ENCODE data around the gene HMBS.

The HMBS gene

DNA sequence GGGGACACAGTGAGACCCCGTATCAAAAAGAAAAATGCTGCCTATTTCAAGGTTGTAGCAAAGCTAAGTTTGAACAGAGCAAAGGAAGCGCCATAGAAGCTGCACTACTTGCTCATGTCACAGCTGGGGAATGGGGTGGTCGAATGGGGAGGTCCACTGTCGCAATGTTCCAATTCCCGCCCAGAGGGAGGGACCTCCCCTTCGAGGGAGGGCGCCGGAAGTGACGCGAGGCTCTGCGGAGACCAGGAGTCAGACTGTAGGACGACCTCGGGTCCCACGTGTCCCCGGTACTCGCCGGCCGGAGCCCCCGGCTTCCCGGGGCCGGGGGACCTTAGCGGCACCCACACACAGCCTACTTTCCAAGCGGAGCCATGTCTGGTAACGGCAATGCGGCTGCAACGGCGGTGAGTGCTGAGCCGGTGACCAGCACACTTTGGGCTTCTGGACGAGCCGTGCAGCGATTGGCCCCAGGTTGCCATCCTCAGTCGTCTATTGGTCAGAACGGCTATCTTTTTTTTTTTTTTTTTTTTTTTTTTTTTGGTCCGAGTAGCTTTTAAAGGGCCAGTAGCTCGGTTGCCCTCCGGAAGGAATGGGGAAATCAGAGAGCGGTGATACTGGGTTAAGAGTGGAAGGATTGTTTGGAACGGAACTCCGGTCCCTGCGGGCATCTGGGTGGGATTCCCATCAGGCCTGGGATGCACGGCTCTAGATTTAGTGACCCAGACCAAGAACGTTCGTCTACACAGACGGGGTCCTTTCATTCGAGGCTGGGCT lies at the start of gene HMBS (continued):
- TF ChIP-seq, protein P1, sequence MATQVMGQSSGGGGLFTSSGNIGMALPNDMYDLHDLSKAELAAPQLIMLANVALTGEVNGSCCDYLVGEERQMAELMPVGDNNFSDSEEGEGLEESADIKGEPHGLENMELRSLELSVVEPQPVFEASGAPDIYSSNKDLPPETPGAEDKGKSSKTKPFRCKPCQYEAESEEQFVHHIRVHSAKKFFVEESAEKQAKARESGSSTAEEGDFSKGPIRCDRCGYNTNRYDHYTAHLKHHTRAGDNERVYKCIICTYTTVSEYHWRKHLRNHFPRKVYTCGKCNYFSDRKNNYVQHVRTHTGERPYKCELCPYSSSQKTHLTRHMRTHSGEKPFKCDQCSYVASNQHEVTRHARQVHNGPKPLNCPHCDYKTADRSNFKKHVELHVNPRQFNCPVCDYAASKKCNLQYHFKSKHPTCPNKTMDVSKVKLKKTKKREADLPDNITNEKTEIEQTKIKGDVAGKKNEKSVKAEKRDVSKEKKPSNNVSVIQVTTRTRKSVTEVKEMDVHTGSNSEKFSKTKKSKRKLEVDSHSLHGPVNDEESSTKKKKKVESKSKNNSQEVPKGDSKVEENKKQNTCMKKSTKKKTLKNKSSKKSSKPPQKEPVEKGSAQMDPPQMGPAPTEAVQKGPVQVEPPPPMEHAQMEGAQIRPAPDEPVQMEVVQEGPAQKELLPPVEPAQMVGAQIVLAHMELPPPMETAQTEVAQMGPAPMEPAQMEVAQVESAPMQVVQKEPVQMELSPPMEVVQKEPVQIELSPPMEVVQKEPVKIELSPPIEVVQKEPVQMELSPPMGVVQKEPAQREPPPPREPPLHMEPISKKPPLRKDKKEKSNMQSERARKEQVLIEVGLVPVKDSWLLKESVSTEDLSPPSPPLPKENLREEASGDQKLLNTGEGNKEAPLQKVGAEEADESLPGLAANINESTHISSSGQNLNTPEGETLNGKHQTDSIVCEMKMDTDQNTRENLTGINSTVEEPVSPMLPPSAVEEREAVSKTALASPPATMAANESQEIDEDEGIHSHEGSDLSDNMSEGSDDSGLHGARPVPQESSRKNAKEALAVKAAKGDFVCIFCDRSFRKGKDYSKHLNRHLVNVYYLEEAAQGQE (tag by site-specific recombination; IDR thresholded peaks at IDR 0.05): no peak
- TF ChIP-seq ZNF221 (tag by site-specific recombination; IDR thresholded peaks at IDR 0.05; ENCODE audit: borderline replicate concordance) (no peak), ZNF292 (tag by site-specific recombination; IDR thresholded peaks at IDR 0.05; ENCODE audit: borderline replicate concordance, low read depth) (no peak), ZNF239 (tag by site-specific recombination; IDR thresholded peaks at IDR 0.05) (no peak), ZNF140 (tag by site-specific recombination; IDR thresholded peaks at IDR 0.05) (no peak), ZNF549 (tag by site-specific recombination; IDR thresholded peaks at IDR 0.05) (no peak), ZNF157 (tag by site-specific recombination; IDR thresholded peaks at IDR 0.05) (no peak), ZNF843 (tag by site-specific recombination; IDR thresholded peaks at IDR 0.05) (no peak), ZBTB17 (tag by site-specific recombination; IDR thresholded peaks at IDR 0.05) (peak; percentile 42; the same call in 1 of the 2 replicates), ZNF174 (tag by site-specific recombination; IDR thresholded peaks at IDR 0.05) (no peak), GLI2 (tag by site-specific recombination; IDR thresholded peaks at IDR 0.05; ENCODE audit: borderline replicate concordance, low read depth) (no peak), ZNF792 (tag by site-specific recombination; IDR thresholded peaks at IDR 0.05) (no peak), ZNF19 (tag by site-specific recombination; IDR thresholded peaks at IDR 0.05; ENCODE audit: low read depth) (no peak), EGR2 (tag by site-specific recombination; IDR thresholded peaks at IDR 0.05; ENCODE audit: low read depth) (no peak), ZNF571 (tag by site-specific recombination; IDR thresholded peaks at IDR 0.05) (no peak), ZNF514 (tag by site-specific recombination; IDR thresholded peaks at IDR 0.05) (no peak), ZFP37 (tag by site-specific recombination; IDR thresholded peaks at IDR 0.05) (no peak), ZNF501 (tag by site-specific recombination; IDR thresholded peaks at IDR 0.05) (no peak), ZBTB48 (tag by site-specific recombination; IDR thresholded peaks at IDR 0.05) (no peak), KLF16 (tag by site-specific recombination; IDR thresholded peaks at IDR 0.05) (0 out of 2 replicates have a peak, but pooled peaks have one; percentile 31), OVOL3 (tag by site-specific recombination; IDR thresholded peaks at IDR 0.05) (no peak), ZNF114 (tag by site-specific recombination; IDR thresholded peaks at IDR 0.05) (no peak), ZNF138 (tag by site-specific recombination; IDR thresholded peaks at IDR 0.05; ENCODE audit: borderline replicate concordance) (no peak), ZNF426 (tag by site-specific recombination; IDR thresholded peaks at IDR 0.05) (no peak), ZNF37A (tag by site-specific recombination; IDR thresholded peaks at IDR 0.05) (no peak)
- TF ChIP-seq, protein P2, sequence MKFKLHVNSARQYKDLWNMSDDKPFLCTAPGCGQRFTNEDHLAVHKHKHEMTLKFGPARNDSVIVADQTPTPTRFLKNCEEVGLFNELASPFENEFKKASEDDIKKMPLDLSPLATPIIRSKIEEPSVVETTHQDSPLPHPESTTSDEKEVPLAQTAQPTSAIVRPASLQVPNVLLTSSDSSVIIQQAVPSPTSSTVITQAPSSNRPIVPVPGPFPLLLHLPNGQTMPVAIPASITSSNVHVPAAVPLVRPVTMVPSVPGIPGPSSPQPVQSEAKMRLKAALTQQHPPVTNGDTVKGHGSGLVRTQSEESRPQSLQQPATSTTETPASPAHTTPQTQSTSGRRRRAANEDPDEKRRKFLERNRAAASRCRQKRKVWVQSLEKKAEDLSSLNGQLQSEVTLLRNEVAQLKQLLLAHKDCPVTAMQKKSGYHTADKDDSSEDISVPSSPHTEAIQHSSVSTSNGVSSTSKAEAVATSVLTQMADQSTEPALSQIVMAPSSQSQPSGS (tag by site-specific recombination; IDR thresholded peaks at IDR 0.05; ENCODE audit: low read depth): no peak
- TF ChIP-seq, protein P3, sequence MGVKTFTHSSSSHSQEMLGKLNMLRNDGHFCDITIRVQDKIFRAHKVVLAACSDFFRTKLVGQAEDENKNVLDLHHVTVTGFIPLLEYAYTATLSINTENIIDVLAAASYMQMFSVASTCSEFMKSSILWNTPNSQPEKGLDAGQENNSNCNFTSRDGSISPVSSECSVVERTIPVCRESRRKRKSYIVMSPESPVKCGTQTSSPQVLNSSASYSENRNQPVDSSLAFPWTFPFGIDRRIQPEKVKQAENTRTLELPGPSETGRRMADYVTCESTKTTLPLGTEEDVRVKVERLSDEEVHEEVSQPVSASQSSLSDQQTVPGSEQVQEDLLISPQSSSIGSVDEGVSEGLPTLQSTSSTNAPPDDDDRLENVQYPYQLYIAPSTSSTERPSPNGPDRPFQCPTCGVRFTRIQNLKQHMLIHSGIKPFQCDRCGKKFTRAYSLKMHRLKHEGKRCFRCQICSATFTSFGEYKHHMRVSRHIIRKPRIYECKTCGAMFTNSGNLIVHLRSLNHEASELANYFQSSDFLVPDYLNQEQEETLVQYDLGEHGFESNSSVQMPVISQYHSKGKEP (tag by site-specific recombination; IDR thresholded peaks at IDR 0.05): no peak
- TF ChIP-seq, protein P4, sequence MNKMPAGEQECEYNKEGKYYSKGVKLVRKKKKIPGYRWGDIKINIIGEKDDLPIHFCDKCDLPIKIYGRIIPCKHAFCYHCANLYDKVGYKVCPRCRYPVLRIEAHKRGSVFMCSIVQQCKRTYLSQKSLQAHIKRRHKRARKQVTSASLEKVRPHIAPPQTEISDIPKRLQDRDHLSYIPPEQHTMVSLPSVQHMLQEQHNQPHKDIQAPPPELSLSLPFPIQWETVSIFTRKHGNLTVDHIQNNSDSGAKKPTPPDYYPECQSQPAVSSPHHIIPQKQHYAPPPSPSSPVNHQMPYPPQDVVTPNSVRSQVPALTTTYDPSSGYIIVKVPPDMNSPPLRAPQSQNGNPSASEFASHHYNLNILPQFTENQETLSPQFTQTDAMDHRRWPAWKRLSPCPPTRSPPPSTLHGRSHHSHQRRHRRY (tag by site-specific recombination; IDR thresholded peaks at IDR 0.05): no peak
- TF ChIP-seq, protein P5, sequence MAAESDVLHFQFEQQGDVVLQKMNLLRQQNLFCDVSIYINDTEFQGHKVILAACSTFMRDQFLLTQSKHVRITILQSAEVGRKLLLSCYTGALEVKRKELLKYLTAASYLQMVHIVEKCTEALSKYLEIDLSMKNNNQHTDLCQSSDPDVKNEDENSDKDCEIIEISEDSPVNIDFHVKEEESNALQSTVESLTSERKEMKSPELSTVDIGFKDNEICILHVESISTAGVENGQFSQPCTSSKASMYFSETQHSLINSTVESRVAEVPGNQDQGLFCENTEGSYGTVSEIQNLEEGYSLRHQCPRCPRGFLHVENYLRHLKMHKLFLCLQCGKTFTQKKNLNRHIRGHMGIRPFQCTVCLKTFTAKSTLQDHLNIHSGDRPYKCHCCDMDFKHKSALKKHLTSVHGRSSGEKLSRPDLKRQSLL (tag by site-specific recombination; IDR thresholded peaks at IDR 0.05): no peak
- TF ChIP-seq, protein P6, sequence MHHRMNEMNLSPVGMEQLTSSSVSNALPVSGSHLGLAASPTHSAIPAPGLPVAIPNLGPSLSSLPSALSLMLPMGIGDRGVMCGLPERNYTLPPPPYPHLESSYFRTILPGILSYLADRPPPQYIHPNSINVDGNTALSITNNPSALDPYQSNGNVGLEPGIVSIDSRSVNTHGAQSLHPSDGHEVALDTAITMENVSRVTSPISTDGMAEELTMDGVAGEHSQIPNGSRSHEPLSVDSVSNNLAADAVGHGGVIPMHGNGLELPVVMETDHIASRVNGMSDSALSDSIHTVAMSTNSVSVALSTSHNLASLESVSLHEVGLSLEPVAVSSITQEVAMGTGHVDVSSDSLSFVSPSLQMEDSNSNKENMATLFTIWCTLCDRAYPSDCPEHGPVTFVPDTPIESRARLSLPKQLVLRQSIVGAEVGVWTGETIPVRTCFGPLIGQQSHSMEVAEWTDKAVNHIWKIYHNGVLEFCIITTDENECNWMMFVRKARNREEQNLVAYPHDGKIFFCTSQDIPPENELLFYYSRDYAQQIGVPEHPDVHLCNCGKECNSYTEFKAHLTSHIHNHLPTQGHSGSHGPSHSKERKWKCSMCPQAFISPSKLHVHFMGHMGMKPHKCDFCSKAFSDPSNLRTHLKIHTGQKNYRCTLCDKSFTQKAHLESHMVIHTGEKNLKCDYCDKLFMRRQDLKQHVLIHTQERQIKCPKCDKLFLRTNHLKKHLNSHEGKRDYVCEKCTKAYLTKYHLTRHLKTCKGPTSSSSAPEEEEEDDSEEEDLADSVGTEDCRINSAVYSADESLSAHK (tag by site-specific recombination; IDR thresholded peaks at IDR 0.05): no peak

Data from HEK293 (cell line).